K562 (cell line): ENCODE data around the gene TMTC2. TPM values are rescaled to one million over a fixed set of nuclear protein-coding genes. Genes with fewer than 3 reads are reported as not detected.

Experiments used
- ATAC-seq: fragments of 200-7000 bp; cut with Tn5 transposase; 3 replicates; pipeline ENCODE4 v1.9.1; 2020; ENCODE audit warnings: moderate library complexity
- BruUV-seq: library from RNA; stranded (reverse); fragments of 400-500 nt; replicated peaks from 2 replicates; lab custom pipeline; 2021; lab: Mats Ljungman, UMichigan
- CTCF ChIA-PET: fragments of 300-600 bp; formaldehyde crosslinking; extraction: SDS; loops from one replicate; lab custom pipeline; 2021; ENCODE audit warnings: low intra/inter-chr PET ratio; lab: Yijun Ruan, JAX
- POLR2A ChIA-PET: fragments of 300-600, 350-650 bp; sonication (Branson Sonifier 250); formaldehyde crosslinking; extraction: SDS; loops from one replicate; lab custom pipeline; 2021; ENCODE audit warnings: antibody characterized with exemption, inconsistent platforms; lab: Yijun Ruan, JAX
- DNase-seq, 4 experiments: peaks; one replicate each; pipeline versions ENCODE4 v3.0.0 to v3.0.0-alpha.2; 2011 to 2018; ENCODE audit warnings: low spot score in 3 of 4, mixed read lengths in 3 of 4; ENCODE audit errors: extremely low read depth in 1 of 4
- FAIRE-seq: peaks from 2 replicates; lab custom pipeline; 2011; peaks lifted over from hg19 to GRCh38; lab: Jason Lieb, UNC
- H2AFZ ChIP-seq: 2 replicates; pipeline ENCODE4 v1.6.0; 2011; ENCODE audit warnings: low read depth, low read length, control low read depth, inconsistent platforms
- H3K27ac ChIP-seq: fragments of 200-600 bp; 3 replicates; pipeline ENCODE4 v1.8.0; 2011; ENCODE audit warnings: low read depth, mild to moderate bottlenecking, control low read depth, inconsistent platforms, low read length, moderate library complexity, mixed read lengths; ENCODE audit errors: extremely low read depth
- H3K27me3 ChIP-seq, 2 experiments: fragments of 300-600 bp in 1 of 2; 2 replicates in 1 of 2; 3 replicates in 1 of 2; pipeline versions ENCODE4 v1.6.0 to v1.8.0; 2011; ENCODE audit warnings: inconsistent platforms in 2 of 2, low read length in 2 of 2, mild to moderate bottlenecking in 1 of 2, mixed read lengths in 1 of 2, moderate library complexity in 1 of 2; ENCODE audit not compliant: control insufficient read depth in 2 of 2, insufficient read depth in 2 of 2
- H3K36me3 ChIP-seq: fragments of 300-600 bp; 3 replicates; pipeline ENCODE4 v1.8.0; 2011; ENCODE audit warnings: mild to moderate bottlenecking, low read length, inconsistent platforms; ENCODE audit not compliant: control insufficient read depth, insufficient read depth
- H3K4me1 ChIP-seq, 2 experiments: fragments of 200-600 bp in 1 of 2; replicated peaks in 1 of 2; 2 replicates in 1 of 2; 3 replicates in 1 of 2; pipeline versions ENCODE4 v1.5.1 to v1.8.0; 2011; ENCODE audit warnings: inconsistent platforms in 2 of 2, low read length in 2 of 2, mild to moderate bottlenecking in 1 of 2, mixed read lengths in 1 of 2, moderate library complexity in 1 of 2; ENCODE audit not compliant: control insufficient read depth in 2 of 2, insufficient read depth in 2 of 2
- H3K4me2 ChIP-seq: 2 replicates; pipeline ENCODE4 v1.6.1; 2011; ENCODE audit warnings: low read length, control low read depth, inconsistent platforms, mixed read lengths; ENCODE audit not compliant: insufficient read depth
- H3K4me3 ChIP-seq: fragments of 200-600 bp; sonication (generic), shearing (Covaris generic); 2 replicates; pipeline ENCODE4 v1.5.1; 2016; ENCODE audit warnings: control low read depth, inconsistent platforms
- H3K79me2 ChIP-seq: fragments of 200-600 bp; 3 replicates; pipeline ENCODE4 v1.8.0; 2011; ENCODE audit warnings: low read length, inconsistent platforms; ENCODE audit not compliant: control insufficient read depth, insufficient read depth
- H3K9ac ChIP-seq, 2 experiments: 2 replicates each; pipeline versions ENCODE4 v1.6.0 to v1.6.1; 2011; ENCODE audit warnings: low read depth in 2 of 2, low read length in 2 of 2, control low read depth in 1 of 2, inconsistent platforms in 1 of 2, mild to moderate bottlenecking in 1 of 2, mixed read lengths in 1 of 2; ENCODE audit not compliant: insufficient read depth in 1 of 2
- H3K9me1 ChIP-seq: one replicate; pipeline ENCODE4 v1.6.0; 2011; ENCODE audit warnings: inconsistent platforms, mild to moderate bottlenecking, low read length, moderate library complexity; ENCODE audit not compliant: control insufficient read depth, insufficient read depth
- H3K9me3 ChIP-seq: replicated peaks from 2 replicates; pipeline ENCODE4 v1.5.1; 2011; ENCODE audit warnings: low read depth, low read length, inconsistent platforms; ENCODE audit not compliant: control insufficient read depth, insufficient read depth
- H4K20me1 ChIP-seq: replicated peaks from 2 replicates; pipeline ENCODE4 v1.6.1; 2011; ENCODE audit warnings: low read length, inconsistent platforms, mixed read lengths; ENCODE audit not compliant: control insufficient read depth, insufficient read depth
- BCL6 ChIP-seq: fragments of 250-450 bp; sonication (Bioruptor Pico); IDR thresholded peaks from 2 replicates; pipeline ENCODE4 v1.4.0; 2020
- BRD9 ChIP-seq: fragments of 450-650 bp; IDR thresholded peaks from 2 replicates; pipeline ENCODE4 v1.6.1; 2018; ENCODE audit warnings: low read depth; ENCODE audit not compliant: partially characterized antibody
- CCNT2 ChIP-seq: IDR thresholded peaks from 2 replicates; pipeline ENCODE4 v1.6.1; 2011; ENCODE audit warnings: borderline replicate concordance, low read depth, mild to moderate bottlenecking, moderate library complexity, mixed read lengths, low read length; ENCODE audit not compliant: insufficient read length; ENCODE audit errors: extremely low read depth
- EHMT2 ChIP-seq: fragments of 450-650 bp; IDR thresholded peaks from 2 replicates; pipeline ENCODE4 v1.6.1; 2018; ENCODE audit warnings: antibody characterized with exemption
- GATAD2A ChIP-seq: fragments of 450-650 bp; IDR thresholded peaks from 2 replicates; pipeline ENCODE4 v1.6.1; 2017
- JUND ChIP-seq, 2 experiments: IDR thresholded peaks; 2 replicates in 1 of 2; 3 replicates in 1 of 2; pipeline ENCODE4 v1.6.1; 2011; ENCODE audit warnings: borderline replicate concordance in 2 of 2, low read depth in 2 of 2, low read length in 2 of 2, improper control_type of control experiment in 1 of 2, missing biosample characterization in 1 of 2, missing genetic modification characterization in 1 of 2, missing genetic modification reagents in 1 of 2
- NCOA6 ChIP-seq: fragments of 450-650 bp; IDR thresholded peaks from 2 replicates; pipeline ENCODE4 v1.6.1; 2017; ENCODE audit warnings: mild to moderate bottlenecking
- TCF7 ChIP-seq: sonication (generic); IDR thresholded peaks from 2 replicates; pipeline ENCODE4 v1.6.1; 2016; ENCODE audit warnings: antibody characterized with exemption, borderline replicate concordance
- ZNF143 ChIP-seq: sonication (generic); formaldehyde crosslinking; IDR thresholded peaks from 2 replicates; pipeline ENCODE4 v1.9.0; 2022; ENCODE audit warnings: mild to moderate bottlenecking, missing genetic modification reagents
- ZNF347 ChIP-seq: fragments of 450-650 bp; formaldehyde crosslinking; IDR thresholded peaks from 2 replicates; pipeline ENCODE4 v1.4.0; 2020; ENCODE audit warnings: low read depth, mild to moderate bottlenecking, moderate library complexity
- ZNF444 ChIP-seq: fragments of 250-450 bp; sonication (Bioruptor Pico); IDR thresholded peaks from 2 replicates; pipeline ENCODE4 v1.4.0; 2020; ENCODE audit warnings: mild to moderate bottlenecking, moderate library complexity
- WGBS: fragments of 100-300 bp; shearing (Covaris generic); methylation state at CpG from one replicate; pipeline ENCODE4 v1.1.6; 2016; ENCODE audit warnings: low coverage, mixed read lengths; ENCODE audit not compliant: insufficient coverage; ENCODE audit errors: missing lambda C conversion rate; 5-methylcytosine and 5-hydroxymethylcytosine counted together
- in situ Hi-C: fragments of 300-500 bp; cut with MboI; formaldehyde crosslinking; loops from 4 replicates; pipeline ENCODE4 v1.15.0; 2018; ENCODE audit warnings: inconsistent platforms, mixed read lengths
- intact Hi-C: fragments of 100-400 bp; cut with micrococcal nuclease; formaldehyde crosslinking; loops from 2 replicates; pipeline ENCODE4 v1.14.2; 2022
- polyA plus RNA-seq, 8 experiments: library from polyadenylated mRNA; depleted of rRNA in 4 of 8; stranded (reverse) in 5 of 8; unstranded in 3 of 8; fragments of >200 nt; fragmentation: Nextera tagmentation in 2 of 8; fragmentation: Illumina TruSeq in 1 of 8; extraction: Ambion mirVana in 2 of 8; extraction: Trizol in 1 of 8; gene quantifications; 2 replicates each; pipeline versions ENCODE4 v1.2.1 to v1.2.3, GENCODE V29; 2011 to 2014; ENCODE audit warnings: inconsistent platforms in 1 of 8, missing spikeins in 1 of 8
- total RNA-seq, 7 experiments: library from RNA; depleted of rRNA in 6 of 7; stranded (reverse); fragments of >200 nt in 6 of 7; fragmentation: Illumina TruSeq in 2 of 7; extraction: Trizol in 2 of 7; gene quantifications; 2 replicates each; pipeline versions ENCODE4 v1.2.1 to v1.2.3, GENCODE V29; 2011 to 2021; ENCODE audit warnings: low replicate concordance in 1 of 7
- TF ChIP-seq, protein P1 (sequence below): fragments of 450-650 bp; conservative IDR thresholded peaks from 2 replicates; pipeline ENCODE4 v1.6.1; 2016; ENCODE audit warnings: missing genetic modification characterization, low read depth, mild to moderate bottlenecking, missing compliant biosample characterization, moderate library complexity

TMTC2 gene
- total and polyA plus RNA-seq, 9 of the 15 experiments (the other 6 are each of a cell fraction or from before 2014, with no cell fraction given), result 0.29 to 1.1 (median 0.55) TPM

DNA sequence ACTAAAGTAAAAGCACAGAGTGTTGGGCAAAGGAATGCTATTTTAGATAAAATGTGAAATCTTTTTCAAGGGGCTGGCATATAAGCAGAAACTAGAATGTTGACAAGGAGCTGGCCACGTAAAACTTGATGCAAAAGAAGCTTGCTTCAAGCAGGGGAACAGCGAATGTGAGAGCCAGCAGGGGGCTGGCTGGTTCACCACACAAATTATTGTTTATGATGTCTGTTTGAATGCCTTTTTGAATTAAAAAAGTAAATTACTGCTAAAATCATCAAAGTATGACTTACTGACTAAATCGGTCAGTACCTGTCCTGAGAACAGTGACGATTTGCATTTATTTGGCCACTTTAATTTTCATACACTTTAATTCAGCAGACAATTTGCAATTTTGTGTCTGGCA lies 38.9 kb upstream of the TMTC2 start:
- DNase-seq (no peak), ATAC-seq (no peak), FAIRE-seq (no peak)
- ChIA-PET CTCF (no interaction called here), POLR2A (no interaction called here)
- Histone ChIP-seq H2AFZ (no peak overlapping the region), H3K4me2 (no peak overlapping the region), H3K27me3 (no peaks in the 10 kb centered on the region), H3K9me1 (no peaks in the 10 kb centered on the region), H3K79me2 (no peaks in the 10 kb centered on the region), H3K9ac (no peak overlapping the region), H3K27ac (no peak overlapping the region), H4K20me1 (no peaks in the 10 kb centered on the region), H3K36me3 (no peaks in the 10 kb centered on the region), H3K4me1 (no peaks in the 10 kb centered on the region), H3K4me3 (no peak overlapping the region), H3K9me3 (no peaks in the 10 kb centered on the region)
- intact Hi-C loops (no loop called here), in situ Hi-C loops (no loop called here)
- 0% methylated on average over 4 of the region's 4 CpGs for WGBS
- BruUV-seq, result no TSS peak
- no peak for TF ChIP-seq NCOA6
- TF ChIP-seq, protein P1, sequence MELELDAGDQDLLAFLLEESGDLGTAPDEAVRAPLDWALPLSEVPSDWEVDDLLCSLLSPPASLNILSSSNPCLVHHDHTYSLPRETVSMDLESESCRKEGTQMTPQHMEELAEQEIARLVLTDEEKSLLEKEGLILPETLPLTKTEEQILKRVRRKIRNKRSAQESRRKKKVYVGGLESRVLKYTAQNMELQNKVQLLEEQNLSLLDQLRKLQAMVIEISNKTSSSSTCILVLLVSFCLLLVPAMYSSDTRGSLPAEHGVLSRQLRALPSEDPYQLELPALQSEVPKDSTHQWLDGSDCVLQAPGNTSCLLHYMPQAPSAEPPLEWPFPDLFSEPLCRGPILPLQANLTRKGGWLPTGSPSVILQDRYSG (tag), result no peak
- TF ChIP-seq ZNF143 (CRISPR knock-in tag), result no peak
- no peak for TF ChIP-seq JUND (IDR thresholded peaks at IDR 0.05; ENCODE audit: borderline replicate concordance, low read depth, low read length)
- no peak for TF ChIP-seq JUND (tag; IDR thresholded peaks at IDR 0.05; ENCODE audit: borderline replicate concordance, low read depth, low read length)
- no peak for TF ChIP-seq BRD9
- TF ChIP-seq ZNF444, result no peak
- no peak for TF ChIP-seq ZNF347 (CRISPR knock-in tag)
- TF ChIP-seq TCF7, result no peak
- TF ChIP-seq BCL6 (CRISPR knock-in tag), result no peak
- TF ChIP-seq GATAD2A, result no peak
- no peak for TF ChIP-seq EHMT2
- TF ChIP-seq CCNT2, result no peak
